ENCODE measurements around the gene PCARE. TPM values are rescaled to one million over a fixed set of nuclear protein-coding genes. Genes with fewer than 3 reads are reported as not detected.

The PCARE gene
- total RNA-seq, 2 donors from 2014 or later = not detected

GRCh38 chr2:29033656-29034055, 40.7 kb downstream of the PCARE start:
- Histone ChIP-seq H3K4me1 (no peaks in the 10 kb centered on the region), H3K9me3 (no peaks in the 10 kb centered on the region), H3K36me3 (replicated peaks in 1 of 2; ENCODE audit: insufficient read depth in 1 of 2, low read depth in 2 of 2) (no peaks in the 10 kb centered on the region), H3K27me3 (no peaks in the 10 kb centered on the region), H3K4me3 (no peak overlapping the region), H3K27ac (no peak overlapping the region)
- intact Hi-C loops (cut with DNase I) = no loop called here
- TF ChIP-seq POLR2A (IDR thresholded peaks at IDR 0.05) (no peak), CTCF (IDR thresholded peaks at IDR 0.05) (no peak)
- no peak for ATAC-seq
- 85 to 91% methylated on average over 4 to 6 of the region's 6 CpGs for WGBS, 2 donors
- no peak for DNase-seq

GRCh38 chr2:29033172-29033571, 41.2 kb downstream of the PCARE start:
- Histone ChIP-seq H3K27me3 (no peaks in the 10 kb centered on the region), H3K4me1 (no peaks in the 10 kb centered on the region), H3K36me3 (replicated peaks in 1 of 2; ENCODE audit: insufficient read depth in 1 of 2, low read depth in 2 of 2) (no peaks in the 10 kb centered on the region), H3K4me3 (no peak overlapping the region), H3K9me3 (no peaks in the 10 kb centered on the region), H3K27ac (no peak overlapping the region)
- TF ChIP-seq POLR2A (IDR thresholded peaks at IDR 0.05) (no peak), CTCF (IDR thresholded peaks at IDR 0.05) (no peak)
- ATAC-seq (no peak), DNase-seq (no peak)
- intact Hi-C loops (cut with DNase I) = no loop called here
- 22 to 32% methylated on average over 2 of the region's 2 CpGs for WGBS, 2 donors

GRCh38 chr2:29032189-29032588, 42.1 kb downstream of the PCARE start:
- ATAC-seq (no peak), DNase-seq (no peak)
- Histone ChIP-seq H3K27me3 (no peaks in the 10 kb centered on the region), H3K9me3 (no peaks in the 10 kb centered on the region), H3K4me3 (no peak overlapping the region), H3K4me1 (no peaks in the 10 kb centered on the region), H3K27ac (no peak overlapping the region), H3K36me3 (replicated peaks in 1 of 2; ENCODE audit: insufficient read depth in 1 of 2, low read depth in 2 of 2) (no peaks in the 10 kb centered on the region)
- intact Hi-C loops (cut with DNase I) = no loop called here
- no peak for TF ChIP-seq CTCF (IDR thresholded peaks at IDR 0.05)
- no peak for TF ChIP-seq POLR2A (IDR thresholded peaks at IDR 0.05)
- 91 to 93% methylated on average over 5 of the region's 5 CpGs for WGBS, 2 donors

GRCh38 chr2:29031046-29031445, 43.3 kb downstream of the PCARE start:
- no peak for TF ChIP-seq POLR2A (IDR thresholded peaks at IDR 0.05)
- ATAC-seq (no peak), DNase-seq (no peak)
- Histone ChIP-seq H3K36me3 (replicated peaks in 1 of 2; ENCODE audit: insufficient read depth in 1 of 2, low read depth in 2 of 2) (no peaks in the 10 kb centered on the region), H3K27me3 (no peaks in the 10 kb centered on the region), H3K4me3 (no peak overlapping the region), H3K9me3 (no peaks in the 10 kb centered on the region), H3K27ac (no peak overlapping the region), H3K4me1 (no peaks in the 10 kb centered on the region)
- intact Hi-C loops (cut with DNase I) = no loop called here

GRCh38 chr2:29025711-29026110, 48.6 kb downstream of the PCARE start:
- 62 to 86% methylated on average over 2 to 3 of the region's 3 CpGs for WGBS, 2 donors
- TF ChIP-seq CTCF (IDR thresholded peaks at IDR 0.05) (no peak), POLR2A (IDR thresholded peaks at IDR 0.05) (no peak)

More at GRCh38 chr2:29025711-29026110, 48.6 kb downstream of the PCARE start:
- no peaks in the 10 kb centered on the region for H3K27me3 ChIP-seq
- intact Hi-C loops (cut with DNase I) = no loop called here
- H3K36me3 ChIP-seq (replicated peaks in 1 of 2; ENCODE audit: insufficient read depth in 1 of 2, low read depth in 2 of 2) = no peaks in the 10 kb centered on the region
- H3K9me3 ChIP-seq = no peaks in the 10 kb centered on the region
- no peaks in the 10 kb centered on the region for H3K4me1 ChIP-seq
- ATAC-seq (no peak), DNase-seq (no peak)
- H3K27ac ChIP-seq = no peak overlapping the region
- H3K4me3 ChIP-seq = no peak overlapping the region
